Hematopoietic multipotent progenitor cell (in vitro differentiated cells): ENCODE results near the gene SHANK2. TPM values are rescaled to one million over a fixed set of nuclear protein-coding genes. Genes with fewer than 3 reads are reported as not detected.

Experiments used
- DNase-seq, 3 donors: peaks; one replicate each; pipeline ENCODE4 v3.0.0-alpha.2; 2011 to 2015; ENCODE audit warnings: low read depth in 2 of 3, low spot score in 2 of 3
- total RNA-seq: library from RNA; depleted of rRNA; stranded (reverse); fragments of >200 nt; gene quantifications from one replicate; pipeline ENCODE4 v1.2.3, GENCODE V29; 2012

SHANK2 gene
- total RNA-seq, 1 donor, result 0.27 TPM

GRCh38 chr11:71223081-71223405, 29.3 kb downstream of the SHANK2 start:
- no peak for DNase-seq

DNA sequence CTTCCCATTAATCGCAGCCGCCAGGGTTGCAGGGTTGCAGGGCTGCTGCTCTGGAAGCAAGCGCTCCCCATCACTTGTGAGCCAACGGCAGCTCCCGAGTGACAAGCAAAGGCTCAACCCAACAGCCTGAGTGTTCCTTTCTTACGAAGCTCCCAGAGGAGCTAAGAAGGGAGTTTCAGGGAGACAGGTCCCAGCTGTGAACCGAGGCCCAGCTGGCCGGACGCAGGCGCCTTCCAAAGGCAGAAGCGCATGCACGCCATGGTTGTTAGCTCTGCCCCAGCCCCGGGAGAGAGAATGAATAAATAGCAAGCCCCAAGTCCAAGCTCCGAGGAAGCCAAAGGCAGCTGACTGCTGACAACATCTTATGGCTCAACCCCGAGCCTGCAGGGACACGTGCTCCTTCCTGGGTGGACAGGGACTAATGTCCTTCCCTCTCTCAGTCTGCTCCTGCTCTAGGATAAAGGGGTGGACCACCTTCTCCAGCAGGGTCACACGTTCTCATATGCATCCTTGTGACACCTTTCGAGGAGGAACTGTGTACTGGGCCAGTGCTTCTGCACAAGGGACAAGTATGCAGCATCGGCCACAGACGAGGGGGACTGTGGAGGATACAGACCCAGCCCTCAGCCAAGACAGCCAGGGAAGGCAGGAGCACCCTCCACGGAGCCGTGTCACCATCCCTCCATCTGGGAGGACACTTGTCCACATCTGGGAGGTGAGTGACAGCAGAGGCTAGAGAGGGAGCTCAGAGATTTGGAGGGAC, 29.9 kb downstream of the SHANK2 start:
- DNase-seq, result no peak

DNA sequence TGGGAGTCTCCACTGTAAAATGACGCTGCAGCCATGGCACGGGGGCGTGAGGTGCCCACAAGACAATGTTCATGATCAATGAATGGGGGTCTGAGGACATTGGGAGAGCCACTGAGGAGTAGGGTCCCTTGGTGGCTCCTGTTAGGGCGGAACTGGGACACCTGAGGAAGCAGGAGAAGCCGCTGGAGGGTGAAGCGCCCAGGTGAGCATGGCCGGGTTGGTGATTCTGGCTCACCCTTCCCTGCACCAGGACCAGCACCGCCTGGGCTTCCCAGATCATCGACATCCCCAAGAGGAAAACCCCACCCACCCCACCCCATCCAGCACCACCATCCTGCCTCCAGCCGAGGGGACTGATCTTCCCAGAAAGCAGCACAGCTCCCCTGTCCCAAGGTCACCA, 30.6 kb downstream of the SHANK2 start:
- no peak for DNase-seq

DNA sequence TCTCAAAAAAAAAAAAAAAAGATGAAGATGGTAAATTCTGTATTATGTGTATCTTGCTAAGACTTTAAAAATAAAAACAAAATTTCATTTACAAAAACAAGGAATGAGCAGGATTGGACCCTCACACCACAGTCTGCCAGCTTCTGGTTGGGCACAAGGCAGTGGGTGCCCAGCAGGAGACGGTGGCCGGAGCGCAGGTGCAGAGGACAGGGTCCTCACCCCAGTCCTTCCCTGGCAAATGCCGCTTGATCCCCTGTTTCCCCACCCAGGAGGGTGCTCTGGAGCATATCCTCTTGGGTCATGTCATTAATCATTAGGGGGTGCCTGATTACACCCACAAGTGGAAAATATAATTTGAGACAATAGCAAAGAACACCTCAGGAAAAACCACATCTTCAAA, 31.2 kb downstream of the SHANK2 start:
- no peak for DNase-seq

DNA sequence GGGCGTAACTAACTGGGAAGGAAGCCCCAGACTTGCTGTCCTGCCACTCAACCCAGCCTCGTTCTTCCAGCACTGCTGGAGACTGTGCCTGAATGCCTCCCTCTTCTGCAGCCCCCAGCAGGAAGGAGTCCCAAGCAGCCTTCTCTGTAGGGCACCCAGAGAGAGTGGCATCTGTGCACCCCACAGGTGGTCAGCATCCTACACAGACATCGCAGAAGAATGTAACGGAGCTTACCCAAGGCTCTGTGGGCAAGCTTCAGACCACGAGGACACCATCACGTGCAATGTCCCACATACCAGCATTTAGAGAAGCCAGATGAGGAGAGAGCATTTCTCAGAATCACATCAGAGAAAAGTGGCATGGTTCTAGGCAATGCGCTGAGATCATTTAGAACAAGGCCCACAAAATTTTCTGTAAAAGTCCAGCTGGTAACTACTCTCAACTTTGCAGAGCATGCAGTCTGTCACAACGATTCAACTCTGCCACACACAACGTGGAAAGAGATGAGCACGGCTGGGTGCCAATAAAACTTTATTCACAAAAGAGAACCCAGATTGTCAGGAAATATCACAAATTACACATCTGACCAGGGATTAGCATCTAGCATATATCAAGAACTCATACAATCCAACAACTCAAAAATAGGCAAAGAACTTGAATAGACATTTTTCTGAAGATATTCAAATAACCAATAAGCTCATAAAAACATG, 33.4 kb downstream of the SHANK2 start:
- DNase-seq, result no peak

GRCh38 chr11:71215425-71215965, 36.9 kb downstream of the SHANK2 start:
- DNase-seq, result no peak

DNA sequence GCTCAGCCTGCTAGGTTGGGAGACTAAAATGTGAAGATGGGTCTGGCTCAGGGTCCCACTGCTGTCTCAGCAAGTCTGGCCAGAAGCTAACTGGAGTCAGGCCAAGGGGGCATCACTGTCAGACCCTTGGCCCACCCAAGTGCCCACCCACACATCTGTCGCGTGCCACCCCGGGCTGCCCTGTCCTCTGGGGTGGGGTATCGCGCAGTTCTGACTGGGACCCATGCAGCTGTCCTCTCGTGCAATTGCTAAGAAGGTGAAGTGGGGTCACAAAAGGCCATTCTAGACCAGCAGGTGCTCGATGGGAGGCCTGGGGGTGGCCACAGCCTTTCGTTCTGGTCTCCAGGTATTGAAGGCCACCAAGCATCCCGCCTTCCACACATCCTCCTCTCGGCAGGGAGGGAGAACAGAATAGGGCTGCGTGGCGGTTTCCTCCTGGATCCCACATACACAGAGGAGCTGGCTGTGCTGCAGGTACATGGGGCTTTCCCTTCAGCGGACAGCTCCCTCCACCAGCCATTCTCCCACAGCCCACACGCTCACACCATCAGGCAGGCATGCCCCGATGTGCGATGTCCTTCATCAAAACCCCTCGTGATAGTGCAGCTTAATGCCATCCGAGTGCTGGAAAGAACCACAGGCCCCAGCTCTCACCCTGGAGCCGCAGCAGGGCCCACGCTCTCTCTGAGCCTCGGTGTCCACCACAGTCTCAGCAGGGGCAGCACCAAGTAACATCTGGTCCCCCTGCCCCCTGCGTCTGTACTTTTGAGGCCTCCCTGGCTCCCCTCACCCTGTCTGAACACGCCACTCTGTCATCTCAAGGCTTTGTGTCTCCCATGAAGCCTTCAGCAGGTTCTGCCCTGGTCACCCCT, 37.6 kb downstream of the SHANK2 start:
- DNase-seq, result no peak

- DNase-seq, result no peak
These were observed 38.5 kb downstream of the SHANK2 start for GRCh38 chr11:71213696-71214552.

GRCh38 chr11:71212871-71213559, 39.4 kb downstream of the SHANK2 start:
- no peak for DNase-seq

GRCh38 chr11:71211631-71212030, 40.7 kb downstream of the SHANK2 start:
- DNase-seq, result no peak

- no peak for DNase-seq
These were observed 41.5 kb downstream of the SHANK2 start for GRCh38 chr11:71210861-71211260.

DNA sequence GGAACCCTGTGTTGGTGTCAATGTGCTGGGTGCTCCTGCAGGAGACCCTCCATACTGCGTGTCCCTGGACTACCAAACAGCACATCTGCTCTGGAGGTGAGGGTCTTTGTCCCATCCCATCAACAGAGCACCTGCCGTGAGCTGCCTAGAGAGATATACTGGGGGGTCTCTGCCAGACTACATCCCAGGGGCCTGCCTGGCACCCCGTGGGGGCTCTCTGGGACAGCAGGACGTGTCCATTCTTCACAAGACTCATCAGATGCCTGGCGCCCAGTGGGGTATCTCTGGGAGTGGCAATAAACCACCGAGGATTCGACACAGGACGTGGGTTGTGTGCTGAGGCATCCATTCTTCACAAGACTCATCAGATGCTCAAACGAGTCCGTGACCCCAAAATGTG, 42.7 kb downstream of the SHANK2 start:
- no peak for DNase-seq

DNA sequence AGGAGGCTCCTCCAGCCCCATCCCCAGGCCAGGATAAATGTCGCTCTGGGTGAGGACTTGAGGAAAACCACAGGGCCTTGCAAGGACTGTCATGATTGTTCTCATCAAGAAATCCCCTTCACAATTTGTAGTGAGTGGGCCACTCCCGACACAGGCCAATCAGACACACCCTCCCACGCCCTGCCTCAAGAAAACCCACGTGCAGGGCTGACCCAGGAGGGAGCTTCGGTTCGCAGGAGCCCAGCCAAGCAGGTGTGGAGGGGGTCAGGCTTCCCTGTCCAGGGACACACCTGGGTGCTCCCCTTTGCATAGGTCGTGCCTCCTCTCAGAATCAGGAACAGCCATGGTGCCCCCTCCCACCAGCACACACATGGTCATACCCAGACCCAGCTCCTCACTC, 43.2 kb downstream of the SHANK2 start:
- DNase-seq, result no peak

DNA sequence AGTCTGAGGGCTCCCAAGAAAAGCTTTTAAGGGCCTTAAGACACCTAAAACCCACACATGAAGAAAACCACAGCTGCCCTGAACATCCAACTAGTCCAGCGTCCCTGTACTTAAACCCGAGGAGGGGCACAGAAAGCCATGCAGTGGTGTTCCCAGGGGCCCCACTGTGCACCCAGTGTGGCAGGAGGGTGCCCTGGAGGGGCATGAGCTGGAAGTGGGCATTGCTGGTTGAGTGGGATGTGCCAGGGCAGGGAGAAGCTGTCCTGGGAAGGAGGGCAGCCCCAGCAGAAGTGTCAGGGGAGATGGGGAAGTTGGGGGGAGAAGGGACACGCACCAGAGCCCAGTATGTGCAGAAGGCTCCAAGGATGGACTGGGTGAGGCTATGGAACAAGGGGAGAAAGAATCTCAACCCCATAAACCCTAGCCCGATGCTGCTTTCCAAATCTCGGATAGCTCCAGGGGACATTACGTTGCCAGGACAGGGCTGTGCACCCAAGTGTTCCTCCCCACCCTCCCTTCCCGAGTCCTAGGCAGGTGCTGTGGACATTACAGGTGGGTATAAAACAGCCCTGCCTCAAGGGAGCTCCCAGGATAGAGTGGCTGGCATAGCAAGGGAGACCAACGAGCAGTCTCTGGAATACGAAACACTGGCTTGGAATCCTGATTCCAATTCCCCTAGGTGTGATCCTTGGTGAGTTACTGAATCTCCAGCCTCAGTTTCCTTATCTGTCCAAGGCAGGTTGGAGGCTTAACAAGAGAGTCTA, 44.2 kb downstream of the SHANK2 start:
- no peak for DNase-seq

GRCh38 chr11:71207563-71207962, 44.8 kb downstream of the SHANK2 start:
- DNase-seq, result no peak

DNA sequence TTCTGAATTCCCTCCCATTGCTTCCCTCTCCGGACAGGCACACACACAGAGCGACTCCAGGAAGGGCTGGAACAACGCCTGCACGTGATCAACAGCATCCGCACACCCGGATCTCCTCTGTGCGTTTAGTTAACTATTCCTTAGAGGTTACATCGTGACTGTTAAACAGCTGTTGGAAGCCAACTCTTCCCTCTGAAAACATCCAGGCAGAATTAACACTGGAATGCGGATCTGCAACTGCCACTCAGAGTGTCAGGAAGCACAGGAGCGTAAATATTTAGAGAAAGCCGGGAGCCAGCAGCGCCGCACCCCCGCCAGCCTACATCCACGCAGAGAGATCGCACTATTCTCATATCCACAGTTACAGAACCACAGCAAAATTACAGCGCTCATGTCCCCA, 46.2 kb downstream of the SHANK2 start:
- DNase-seq, result no peak

GRCh38 chr11:71204748-71205664, 47.4 kb downstream of the SHANK2 start:
- no peak for DNase-seq

DNA sequence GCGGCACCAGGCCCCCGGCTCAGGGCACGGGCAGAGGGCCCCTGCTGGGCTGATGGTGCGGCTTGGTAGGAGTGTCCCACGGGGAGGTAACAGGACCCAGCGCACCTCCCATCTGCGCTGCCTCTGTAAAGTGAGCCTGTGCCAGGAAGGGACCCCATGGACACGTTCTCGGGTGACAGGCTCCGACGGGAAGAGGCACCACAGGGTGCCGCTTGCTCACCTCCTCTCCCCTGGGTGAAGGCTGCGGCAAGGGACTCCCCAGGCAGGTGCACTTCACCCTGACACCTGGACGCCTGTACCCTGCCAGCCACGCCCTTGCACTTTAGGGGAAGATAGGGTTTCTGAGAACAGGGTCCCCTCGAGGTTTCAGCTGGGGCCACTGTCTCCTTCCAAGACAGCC, 48.1 kb downstream of the SHANK2 start:
- no peak for DNase-seq
